Ascending aorta (tissue), 2 donors: ENCODE results near the gene HDAC9. TPM values are rescaled to one million over a fixed set of nuclear protein-coding genes. Genes with fewer than 3 reads are reported as not detected.
"Not testable (repeated sequence)": the region's sequence is repeated elsewhere in the genome, so short reads cannot be mapped to it uniquely, and the experiment has no call there.

Experiments used
- DNase-seq, 2 donors: peaks; one replicate each; pipeline ENCODE4 v3.0.0-alpha.2; 2019; ENCODE audit warnings: low spot score in 2 of 2
- H3K27ac ChIP-seq, 2 donors: fragments of 200-600 bp; sonication (generic); one replicate each; pipeline ENCODE4 v1.5.1; 2016 to 2017; ENCODE audit warnings: mild to moderate bottlenecking in 1 of 2
- H3K27me3 ChIP-seq: fragments of 200-600 bp; sonication (generic); one replicate; pipeline ENCODE4 v1.5.1; 2017
- H3K36me3 ChIP-seq, 2 donors: fragments of 200-600 bp; sonication (generic); one replicate each; pipeline ENCODE4 v1.5.1; 2016
- H3K4me1 ChIP-seq, 2 donors: fragments of 200-600 bp; sonication (generic); one replicate each; pipeline ENCODE4 v1.5.1; 2016 to 2017; ENCODE audit warnings: mild to moderate bottlenecking in 1 of 2
- H3K4me3 ChIP-seq, 2 donors: fragments of 200-600 bp; sonication (generic); one replicate each; pipeline ENCODE4 v1.5.1; 2016 to 2017; ENCODE audit warnings: mild to moderate bottlenecking in 1 of 2
- H3K9me3 ChIP-seq, 2 donors: fragments of 200-600 bp; sonication (generic); one replicate each; pipeline ENCODE4 v1.5.1; 2016
- intact Hi-C: fragments of 100-400 bp; cut with DNase I; formaldehyde crosslinking; loops from one replicate; pipeline ENCODE4 v1.15.1; 2023
- total RNA-seq: library from RNA; depleted of rRNA; stranded (reverse); fragments of >200 nt; gene quantifications from one replicate; pipeline ENCODE4 v1.1.0, GENCODE V29; 2016
- TF ChIP-seq, protein P1 (sequence below), 3 experiments: fragments of 200-600 bp in 2 of 3; fragments of 450-650 bp in 1 of 3; sonication (generic) in 2 of 3; IDR thresholded peaks; one replicate each; pipeline ENCODE4 v1.5.1; 2016 to 2019; ENCODE audit warnings: antibody characterized with exemption in 3 of 3, mild to moderate bottlenecking in 1 of 3, moderate library complexity in 1 of 3

Gene HDAC9
- total RNA-seq, 1 donor from 2014 or later, result 33.4 TPM

DNA sequence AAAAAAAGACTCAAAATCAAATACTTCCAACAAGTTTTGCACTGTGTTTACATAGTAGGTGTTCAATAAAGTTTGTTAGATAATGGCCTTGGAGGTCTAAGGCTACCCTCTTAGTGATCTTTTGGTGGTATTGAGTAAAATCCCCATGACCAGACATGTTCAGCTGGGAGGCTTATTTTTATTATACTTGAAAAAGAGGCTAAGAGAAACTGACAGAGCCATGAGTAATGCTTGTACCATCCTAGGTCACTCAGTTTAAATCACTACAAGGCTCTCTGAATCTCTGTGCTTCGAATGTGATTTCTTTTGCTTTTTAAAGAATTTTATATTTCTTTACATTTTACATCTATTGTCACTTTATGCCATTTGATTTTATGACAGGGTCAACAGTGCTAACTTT is 531.3 kb downstream of the HDAC9 start:
- H3K27me3 ChIP-seq, result no peaks in the 10 kb centered on the region
- intact Hi-C loops, result no loop called here
- H3K4me1 ChIP-seq, result peaks cover 0 to 2% of the 10 kb centered on the region in 2 donors
- no peak overlapping the region for H3K27ac ChIP-seq
- no peaks in the 10 kb centered on the region for H3K9me3 ChIP-seq
- TF ChIP-seq, protein P1, sequence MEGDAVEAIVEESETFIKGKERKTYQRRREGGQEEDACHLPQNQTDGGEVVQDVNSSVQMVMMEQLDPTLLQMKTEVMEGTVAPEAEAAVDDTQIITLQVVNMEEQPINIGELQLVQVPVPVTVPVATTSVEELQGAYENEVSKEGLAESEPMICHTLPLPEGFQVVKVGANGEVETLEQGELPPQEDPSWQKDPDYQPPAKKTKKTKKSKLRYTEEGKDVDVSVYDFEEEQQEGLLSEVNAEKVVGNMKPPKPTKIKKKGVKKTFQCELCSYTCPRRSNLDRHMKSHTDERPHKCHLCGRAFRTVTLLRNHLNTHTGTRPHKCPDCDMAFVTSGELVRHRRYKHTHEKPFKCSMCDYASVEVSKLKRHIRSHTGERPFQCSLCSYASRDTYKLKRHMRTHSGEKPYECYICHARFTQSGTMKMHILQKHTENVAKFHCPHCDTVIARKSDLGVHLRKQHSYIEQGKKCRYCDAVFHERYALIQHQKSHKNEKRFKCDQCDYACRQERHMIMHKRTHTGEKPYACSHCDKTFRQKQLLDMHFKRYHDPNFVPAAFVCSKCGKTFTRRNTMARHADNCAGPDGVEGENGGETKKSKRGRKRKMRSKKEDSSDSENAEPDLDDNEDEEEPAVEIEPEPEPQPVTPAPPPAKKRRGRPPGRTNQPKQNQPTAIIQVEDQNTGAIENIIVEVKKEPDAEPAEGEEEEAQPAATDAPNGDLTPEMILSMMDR (IDR thresholded peaks at IDR 0.05), result no peak
- H3K36me3 ChIP-seq, result no peaks in the 10 kb centered on the region
- no peak for DNase-seq
- H3K4me3 ChIP-seq, result no peak overlapping the region

DNA sequence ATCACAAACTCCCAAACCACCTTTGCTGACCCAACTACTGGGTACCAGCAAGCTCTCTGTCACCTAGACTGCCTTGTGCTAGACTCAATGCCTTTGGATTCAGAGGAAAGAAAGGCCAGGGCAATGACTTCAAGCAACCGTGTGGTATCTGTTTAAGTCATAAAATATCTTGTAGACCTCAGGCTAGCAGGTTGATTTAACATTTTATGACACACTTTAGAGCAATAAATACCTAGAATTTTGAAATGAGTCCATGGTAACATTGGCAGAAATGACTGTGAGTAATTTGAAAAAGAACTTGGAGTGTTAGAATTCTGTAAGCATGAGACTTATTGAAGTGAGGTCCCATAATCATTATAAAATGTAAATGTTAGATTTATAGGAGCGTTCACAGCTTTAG is 534.7 kb downstream of the HDAC9 start:
- H3K4me3 ChIP-seq, result no peak overlapping the region
- no peaks in the 10 kb centered on the region for H3K4me1 ChIP-seq
- peaks cover 0 to 6% of the 10 kb centered on the region in 2 donors for H3K9me3 ChIP-seq
- no peak for DNase-seq
- H3K27me3 ChIP-seq, result no peaks in the 10 kb centered on the region
- TF ChIP-seq, protein P1 (IDR thresholded peaks at IDR 0.05), result no peak
- intact Hi-C loops, result no loop called here
- no peaks in the 10 kb centered on the region for H3K36me3 ChIP-seq
- peak overlapping the region in 1 of 2 donors; percentile 33 for H3K27ac ChIP-seq

DNA sequence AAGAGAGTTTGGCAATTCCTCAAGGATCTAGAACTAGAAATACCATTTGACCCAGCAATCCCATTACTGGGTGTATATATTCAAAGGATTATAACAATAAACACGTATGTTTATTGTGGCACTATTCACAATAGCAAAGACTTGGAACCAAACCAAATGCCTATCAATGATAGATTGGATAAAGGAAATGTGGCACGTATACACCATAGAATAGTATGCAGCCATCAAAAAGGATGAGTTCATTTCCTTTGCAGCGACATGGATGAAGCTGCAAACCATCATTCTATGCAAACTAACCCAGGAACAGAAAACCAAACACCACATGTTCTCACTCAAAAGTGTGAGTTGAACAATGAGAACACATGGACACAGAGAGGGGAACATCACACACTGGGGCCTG is 537.4 kb downstream of the HDAC9 start:
- H3K27me3 ChIP-seq, H3K36me3 ChIP-seq, DNase-seq, intact Hi-C loops, H3K4me3 ChIP-seq, H3K27ac ChIP-seq, H3K4me1 ChIP-seq, H3K9me3 ChIP-seq: not testable (repeated sequence)

DNA sequence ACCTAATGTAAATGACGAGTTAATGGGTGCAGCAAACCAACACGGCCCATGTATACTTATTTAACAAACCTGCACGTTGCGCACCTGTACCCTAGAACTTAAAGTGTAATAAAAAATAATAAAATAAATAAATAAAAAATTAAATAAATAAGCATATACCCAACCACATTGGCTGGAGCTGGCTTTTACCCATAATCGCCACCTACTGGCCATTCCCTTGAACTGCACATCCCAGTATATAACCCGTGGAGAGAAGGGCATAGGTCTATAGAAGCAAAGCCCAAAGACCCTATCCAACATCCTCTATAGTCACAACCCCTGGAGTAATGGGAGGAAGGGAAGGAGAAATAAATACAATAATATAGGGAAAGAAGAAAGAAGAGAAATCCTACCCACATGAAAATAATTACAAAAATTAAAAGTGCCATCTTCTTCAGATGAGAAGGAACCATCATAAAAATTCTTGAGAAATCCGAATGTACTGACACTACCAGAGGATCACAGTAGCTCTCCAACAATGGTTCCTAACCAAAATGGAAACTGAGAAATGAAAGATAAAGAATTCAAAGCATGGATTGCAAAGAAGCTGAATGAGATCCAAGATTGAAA is 556.3 kb downstream of the HDAC9 start:
- intact Hi-C loops, result no loop called here
- Histone ChIP-seq H3K27ac (no peak overlapping the region), H3K27me3 (no peaks in the 10 kb centered on the region), H3K4me1 (no peaks in the 10 kb centered on the region), H3K4me3 (no peak overlapping the region), H3K36me3 (no peaks in the 10 kb centered on the region), H3K9me3 (peaks cover 0 to 15% of the 10 kb centered on the region in 2 donors)
- no peak for DNase-seq
- TF ChIP-seq, protein P1 (IDR thresholded peaks at IDR 0.05), result peak in 2 of 3 experiments; percentile 67 to 73
